IPS-NIHi7 (cell line): ENCODE measurements around the gene SMARCC2.
"Not testable (repeated sequence)": the region's sequence is repeated elsewhere in the genome, so short reads cannot be mapped to it uniquely, and the experiment has no call there.

Source experiments
- DNase-seq: peaks from one replicate; pipeline ENCODE4 v3.0.0; 2012; ENCODE audit warnings: mixed read lengths; ENCODE audit errors: extremely low spot score

SMARCC2 gene

GRCh38 chr12:56121204-56121870, 67.9 kb downstream of the SMARCC2 start:
- DNase-seq, result no peak

DNA sequence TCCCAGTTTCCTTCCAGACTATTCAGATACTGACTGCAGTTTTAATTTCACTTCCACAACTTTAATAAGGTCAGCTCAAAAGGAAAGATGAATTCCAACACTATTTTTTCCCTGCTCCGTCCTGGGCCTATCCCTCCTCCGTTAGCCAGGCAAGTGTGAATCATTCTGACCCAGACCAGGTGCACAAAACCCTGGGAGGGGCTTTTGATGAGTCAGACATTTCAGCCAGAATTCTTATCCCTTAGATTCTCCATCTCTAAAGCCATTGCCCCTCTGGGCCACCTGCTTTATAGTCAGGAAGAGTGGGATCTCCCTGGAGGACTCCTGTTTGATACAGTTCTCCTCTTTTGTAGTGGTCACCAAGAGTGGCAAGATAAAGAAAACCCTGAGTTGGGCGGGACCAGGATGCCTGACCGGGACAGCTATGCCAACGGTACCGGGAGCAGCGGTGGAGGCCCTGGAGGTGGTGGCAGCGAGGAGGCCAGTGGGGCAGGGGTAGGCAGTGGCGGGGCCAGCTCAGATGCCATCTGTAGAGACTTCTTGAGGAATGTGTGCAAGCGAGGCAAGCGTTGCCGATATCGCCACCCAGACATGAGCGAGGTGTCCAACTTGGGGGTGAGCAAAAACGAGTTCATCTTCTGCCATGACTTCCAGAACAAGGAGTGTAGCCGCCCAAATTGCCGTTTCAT, 69.0 kb downstream of the SMARCC2 start:
- no peak for DNase-seq

DNA sequence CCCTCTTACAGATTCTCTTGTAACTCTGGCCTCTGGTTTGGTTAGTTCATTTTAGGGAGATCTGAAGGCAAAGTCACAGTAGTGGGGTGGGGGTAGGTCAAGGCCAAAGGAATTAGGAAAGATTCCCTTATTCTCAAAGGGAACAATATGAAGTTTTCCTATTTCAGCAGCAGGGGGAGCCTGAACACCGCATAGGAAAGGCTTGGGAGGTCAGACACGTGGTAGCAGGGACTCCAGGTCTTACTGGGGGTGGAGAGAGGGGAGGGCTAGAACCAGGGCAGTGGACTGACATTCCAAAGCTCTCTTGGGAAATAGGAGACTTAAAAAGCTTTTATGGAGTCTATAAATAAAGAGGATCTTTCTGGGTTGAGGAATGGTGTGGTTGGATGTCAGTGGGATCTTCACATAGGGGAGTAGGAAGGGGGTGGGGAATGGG, 69.9 kb downstream of the SMARCC2 start:
- peak; percentile 77 for DNase-seq

DNA sequence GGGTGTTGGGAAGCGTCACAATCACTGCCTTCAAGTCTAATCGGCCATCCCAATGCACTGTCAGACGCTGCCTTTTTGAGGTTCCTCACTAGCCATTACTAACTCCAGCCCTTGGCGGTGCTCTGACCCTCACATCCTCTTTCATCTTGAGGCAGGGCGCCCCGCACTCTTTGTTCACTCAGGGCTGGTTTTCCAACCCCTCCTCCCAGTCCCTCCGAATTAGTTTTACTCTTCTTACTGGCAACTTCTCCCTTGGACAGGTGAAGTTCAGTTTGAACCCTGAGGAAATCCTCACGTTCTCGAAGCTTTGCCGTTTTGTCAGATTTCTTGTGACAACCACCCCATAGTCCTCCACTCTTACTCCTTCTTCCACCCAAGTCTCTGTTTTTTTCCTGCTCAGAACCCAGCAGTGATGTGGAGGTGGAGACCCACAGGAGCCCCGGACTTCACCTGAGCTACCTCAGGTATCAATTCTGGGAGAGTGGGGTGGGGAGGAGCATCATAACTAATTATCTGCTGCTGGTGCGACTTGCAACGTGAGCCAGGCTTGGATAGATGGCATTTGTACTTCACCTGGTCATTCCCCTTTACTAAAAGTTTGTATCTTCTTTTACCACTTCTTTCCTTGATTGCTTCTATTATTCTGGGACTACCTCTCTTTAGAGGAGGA, 70.5 kb downstream of the SMARCC2 start:
- DNase-seq, result no peak

DNA sequence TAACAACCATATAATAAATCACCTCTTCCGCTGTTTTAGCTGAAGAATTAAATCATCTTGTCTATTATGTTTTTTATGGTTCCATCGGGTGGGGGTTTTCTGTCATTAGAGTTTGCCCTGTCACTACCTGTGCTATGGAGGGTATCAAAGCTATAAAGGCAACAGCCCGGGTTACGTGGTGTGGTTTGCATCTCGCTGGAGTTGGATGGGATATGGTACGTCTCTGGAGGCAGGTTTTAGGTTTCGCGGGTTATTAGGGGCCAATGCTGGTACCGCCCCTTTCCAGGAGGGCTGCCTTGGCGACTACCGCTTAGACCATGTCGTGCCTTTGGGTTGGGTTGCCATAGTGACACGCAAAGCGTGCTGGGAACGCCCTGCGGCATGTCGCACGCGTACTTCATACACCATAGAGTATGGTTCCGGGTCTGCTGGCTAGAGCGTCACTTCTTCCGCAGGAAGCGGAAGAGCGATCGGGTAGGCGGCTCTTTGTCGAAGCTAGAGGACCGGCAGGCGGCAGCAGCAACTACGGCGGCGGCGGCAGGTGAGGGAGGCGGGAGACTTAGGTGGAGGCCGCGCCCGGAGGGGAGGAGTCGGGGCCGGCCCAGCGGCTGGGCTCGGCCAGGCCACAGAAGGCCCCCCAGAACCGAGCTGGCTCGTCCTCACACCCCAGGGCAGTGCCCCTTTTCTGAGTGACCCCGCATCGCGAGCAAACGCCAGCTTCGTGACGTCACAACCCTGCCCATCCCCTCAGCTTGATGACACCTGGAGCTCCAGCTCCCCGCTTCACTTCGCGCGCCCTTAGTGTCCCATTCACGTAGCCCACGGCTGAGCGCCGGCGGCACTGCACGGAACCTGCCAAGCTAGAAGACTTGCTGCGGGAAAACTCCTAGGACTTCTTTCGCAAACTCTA, 71.2 kb downstream of the SMARCC2 start, which contains the start of gene ZC3H10:
Gene ZC3H10 (plus strand): TSS at position 489 of the 910 bp plus-strand sequence. CDS start 2,297 bp downstream, outside the sequence.
- DNase-seq, result peak; percentile 90

- DNase-seq, result not testable (repeated sequence)
These were observed 72.1 kb downstream of the SMARCC2 start for GRCh38 chr12:56117082-56117706.

DNA sequence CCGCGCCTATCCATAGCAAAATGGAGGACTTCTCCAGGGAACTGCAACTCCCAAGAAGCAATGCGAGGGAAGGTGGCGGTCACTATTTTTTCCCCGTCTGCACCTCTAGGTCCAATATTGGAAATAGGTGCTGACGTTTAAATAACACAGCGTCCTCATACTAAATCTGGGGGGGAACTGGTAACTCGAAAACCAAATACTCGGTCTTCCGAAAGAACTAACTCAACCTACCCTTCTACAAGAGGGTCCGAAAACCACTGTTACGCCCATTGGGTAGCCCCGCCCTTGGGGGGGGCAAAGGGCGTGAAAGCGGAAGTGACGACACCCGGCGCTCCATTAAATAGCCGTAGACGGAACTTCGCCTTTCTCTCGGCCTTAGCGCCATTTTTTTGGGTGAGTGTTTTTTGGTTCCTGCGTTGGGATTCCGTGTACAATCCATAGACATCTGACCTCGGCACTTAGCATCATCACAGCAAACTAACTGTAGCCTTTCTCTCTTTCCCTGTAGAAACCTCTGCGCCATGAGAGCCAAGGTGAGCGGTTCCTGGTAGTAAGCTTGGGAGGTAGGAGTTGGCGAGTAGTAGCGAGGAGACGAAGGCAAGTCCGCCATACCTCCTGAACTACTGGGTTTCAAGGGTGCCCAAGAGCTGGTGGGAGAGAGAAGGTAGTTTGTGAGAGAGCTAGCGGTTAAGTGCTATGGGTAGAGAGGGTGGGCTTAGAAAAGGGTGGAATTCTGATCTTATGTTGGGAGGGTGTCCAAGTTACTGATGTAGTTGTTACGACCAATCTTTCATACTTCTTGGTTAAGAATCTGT, 72.8 kb downstream of the SMARCC2 start, which contains the start of gene RPL41:
Gene RPL41 (plus strand): TSS at position 367 of the 815 bp plus-strand sequence.
- peak; percentile 67 for DNase-seq

DNA sequence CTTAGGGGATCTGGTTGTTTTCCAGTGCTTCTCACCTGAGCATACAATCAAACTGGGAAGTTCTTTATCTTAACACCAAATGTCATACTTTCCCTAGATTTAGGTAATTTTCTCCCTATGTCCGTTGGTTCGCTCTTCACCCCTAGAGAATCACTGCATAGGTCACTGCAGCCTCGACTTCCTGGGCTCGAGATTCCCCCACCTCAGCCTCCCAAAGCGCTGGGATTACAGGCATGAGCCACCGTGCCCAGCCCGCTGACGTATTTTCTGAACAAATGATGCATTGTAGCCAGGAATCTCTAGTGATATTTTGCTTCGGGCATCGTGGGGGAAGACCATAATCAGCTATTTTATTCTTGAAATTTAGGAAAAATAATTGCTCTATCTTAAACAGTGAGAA, 74.0 kb downstream of the SMARCC2 start:
- no peak for DNase-seq

DNA sequence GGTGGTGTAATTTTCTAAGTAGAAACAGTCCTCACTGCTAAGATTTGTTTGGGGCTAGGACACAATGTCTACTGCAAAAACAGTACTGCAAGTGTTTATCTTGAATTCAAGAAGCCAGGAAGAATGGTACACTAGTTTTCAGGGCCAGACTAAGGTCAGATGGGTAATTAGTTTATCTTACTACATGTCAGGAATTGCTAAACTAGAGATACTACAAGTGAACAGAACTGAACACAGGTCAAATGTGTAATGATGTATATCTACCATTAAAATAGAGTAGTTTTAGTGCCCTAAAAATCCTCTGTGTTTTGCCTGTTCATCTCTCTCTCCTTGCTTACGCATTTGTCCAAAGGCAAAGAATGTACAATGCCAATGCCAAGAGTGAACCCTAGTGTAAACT, 75.2 kb downstream of the SMARCC2 start:
- DNase-seq, result no peak
